HG03060 (cell line): ENCODE measurements around the gene RERG.

Experiments
- ATAC-seq: cut with Tn5 transposase; IDR thresholded peaks from one replicate; pipeline ENCODE4 v1.9.1; 2021; ENCODE audit warnings: low read depth, moderate number of reproducible peaks; ENCODE audit not compliant: unreplicated experiment

Gene RERG

GRCh38 chr12:15222219-15222618 is 1.0 kb upstream of the RERG start:
- no peak for ATAC-seq

DNA sequence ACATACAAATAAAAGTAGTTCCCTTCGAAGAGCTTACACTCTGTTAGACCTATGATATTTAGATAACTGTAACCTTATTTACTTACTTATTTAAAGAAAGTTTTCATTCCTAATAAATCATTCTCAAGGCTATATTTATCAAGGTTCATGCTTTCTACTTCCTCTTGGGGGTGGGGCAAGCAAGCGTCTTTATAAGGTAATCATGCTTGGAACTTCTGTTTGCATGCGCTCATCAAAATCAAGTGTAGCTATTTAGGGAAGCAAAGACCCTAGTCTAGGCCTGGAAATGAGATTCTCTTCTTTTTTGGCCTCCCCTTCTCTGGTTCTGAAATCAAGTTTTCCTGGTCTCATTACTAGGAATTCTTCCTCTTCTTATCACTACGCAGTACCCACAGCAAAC is 766 bp downstream of the RERG start:
- no peak for ATAC-seq

DNA sequence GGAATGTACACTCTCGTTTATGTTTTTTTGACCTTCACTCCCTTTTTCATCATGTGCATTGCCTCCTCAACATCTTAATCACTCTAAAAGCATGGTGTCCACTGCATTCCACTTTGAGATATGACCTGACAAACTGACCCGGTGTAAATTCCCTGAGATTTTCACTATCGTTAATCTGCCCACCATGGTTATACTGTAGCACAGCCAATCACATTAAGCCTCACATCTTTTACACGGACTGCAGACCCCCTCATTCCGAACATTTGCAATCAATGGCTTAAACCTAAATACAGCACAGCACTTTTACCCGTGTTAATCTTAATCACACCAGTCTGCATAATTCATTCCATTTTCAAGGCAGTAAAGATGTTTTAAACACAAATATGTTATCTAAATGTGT is 2.4 kb downstream of the RERG start:
- no peak for ATAC-seq

- no peak for ATAC-seq
Observed at GRCh38 chr12:15216036-15216889, 5.0 kb downstream of the RERG start.

DNA sequence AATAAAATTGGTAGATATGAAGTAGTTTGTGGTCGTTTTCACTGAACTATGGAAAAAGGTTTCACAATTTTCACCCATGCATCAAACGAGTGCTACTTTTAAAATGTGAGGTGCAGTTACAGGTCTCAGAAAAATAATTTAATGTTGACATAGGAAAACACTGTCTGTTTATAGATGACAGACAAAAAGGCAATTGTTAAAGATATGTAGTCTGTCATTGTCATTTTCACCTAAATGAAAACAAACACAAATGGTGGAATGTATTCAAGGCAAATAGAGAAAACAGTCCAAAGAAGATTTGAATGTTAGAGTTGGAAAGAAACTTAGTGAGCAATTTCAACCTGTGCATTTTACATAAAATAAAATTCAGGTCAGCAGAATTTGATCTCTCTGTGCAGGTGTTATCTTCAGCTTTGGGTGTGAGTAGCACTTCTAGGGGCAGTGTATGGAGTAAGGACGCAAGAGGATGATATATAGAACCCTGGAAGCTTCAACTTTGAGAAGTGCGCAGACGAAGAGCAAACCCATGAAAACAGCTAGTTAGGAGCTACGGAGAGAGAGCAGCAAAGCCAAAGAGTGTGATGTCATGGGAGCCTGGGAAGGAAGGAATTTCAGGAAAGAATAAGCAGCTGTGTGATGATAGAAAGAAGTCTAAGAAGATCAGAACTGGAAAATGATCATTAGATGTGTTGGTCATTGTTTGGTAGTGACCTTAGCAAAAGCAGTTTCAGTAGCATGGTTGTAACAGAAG is 6.2 kb downstream of the RERG start:
- ATAC-seq = no peak

- no peak for ATAC-seq
Observed at GRCh38 chr12:15212930-15213329, 8.3 kb downstream of the RERG start.

DNA sequence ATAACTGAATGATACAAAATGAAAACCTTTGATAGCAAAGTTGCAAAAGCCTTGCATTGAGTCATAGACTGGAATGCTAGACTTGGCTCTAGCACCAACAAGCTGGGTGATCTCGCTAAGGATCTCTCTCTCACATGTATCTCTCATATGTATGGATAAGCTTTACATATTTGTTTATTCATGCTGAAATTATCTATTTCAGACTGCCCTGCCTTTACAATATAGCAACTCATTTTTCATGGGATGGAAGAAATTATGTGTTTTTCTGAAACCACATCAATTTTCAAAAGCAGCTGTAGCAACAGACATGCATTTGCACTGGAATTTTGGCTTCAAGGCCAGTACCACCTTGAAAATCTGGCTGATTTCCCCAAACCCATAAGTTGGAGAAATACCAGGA is 11.4 kb downstream of the RERG start:
- no peak for ATAC-seq

DNA sequence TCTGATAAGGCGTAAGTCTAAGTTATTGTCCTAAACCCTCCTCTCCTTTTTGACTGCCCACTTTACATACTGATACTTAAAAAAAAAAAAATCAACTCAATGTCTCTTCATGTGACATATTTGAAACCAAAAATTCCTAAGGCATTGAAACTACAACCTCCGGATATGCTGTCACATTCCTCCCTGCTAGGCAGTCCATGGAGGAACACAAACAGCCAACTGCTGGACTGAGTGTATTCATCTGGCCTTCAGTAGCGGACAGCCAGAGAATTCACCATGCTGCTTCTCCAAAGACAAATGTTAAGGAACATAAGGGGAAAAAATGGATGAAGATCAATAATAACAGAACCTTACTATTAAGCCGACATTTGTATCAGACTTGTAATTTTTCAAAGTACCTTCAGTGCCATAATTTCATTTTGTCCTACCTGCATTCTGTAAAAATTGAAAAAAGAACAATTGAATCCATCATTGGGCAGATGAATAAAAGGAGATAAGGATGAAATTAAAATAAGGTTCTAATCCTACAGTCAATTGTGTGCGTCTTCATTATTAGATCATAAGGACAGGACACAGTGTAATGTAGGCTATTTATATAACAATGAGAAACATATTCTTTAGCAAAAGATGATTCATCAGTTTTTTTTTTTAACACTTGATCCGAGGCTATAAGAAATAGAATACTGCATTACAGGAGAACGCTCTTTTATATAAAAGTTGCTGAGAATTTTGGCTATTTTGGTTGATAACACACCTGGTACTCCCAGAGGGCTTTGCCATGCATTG is 12.2 kb downstream of the RERG start:
- no peak for ATAC-seq

GRCh38 chr12:15208140-15208539 is 13.1 kb downstream of the RERG start:
- ATAC-seq = no peak

DNA sequence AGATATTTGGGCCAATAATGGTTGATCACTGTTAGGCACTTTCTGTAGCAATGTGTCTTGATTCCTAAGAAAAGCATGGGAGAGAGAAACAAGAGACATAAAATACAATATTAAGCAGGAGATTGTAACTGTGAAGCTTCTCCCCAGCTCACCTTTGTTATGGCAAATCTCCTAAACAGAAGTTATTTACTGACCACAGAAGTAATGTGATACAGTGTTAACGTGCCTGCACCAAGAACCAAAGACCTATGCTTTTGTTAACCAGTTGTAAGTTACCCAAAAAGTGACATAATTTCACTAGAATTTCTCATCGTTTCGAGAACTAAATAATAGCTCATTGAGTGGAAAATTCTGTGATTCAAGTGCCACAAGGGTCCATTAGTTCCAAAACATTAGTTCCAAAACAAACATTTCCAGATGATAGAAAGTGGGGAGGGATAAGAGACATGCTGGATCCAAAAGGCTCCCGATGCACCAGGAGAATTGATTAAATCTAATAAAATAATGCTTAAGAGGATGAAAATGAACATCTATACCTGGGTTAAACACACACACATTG is 14.3 kb downstream of the RERG start:
- ATAC-seq = no peak

DNA sequence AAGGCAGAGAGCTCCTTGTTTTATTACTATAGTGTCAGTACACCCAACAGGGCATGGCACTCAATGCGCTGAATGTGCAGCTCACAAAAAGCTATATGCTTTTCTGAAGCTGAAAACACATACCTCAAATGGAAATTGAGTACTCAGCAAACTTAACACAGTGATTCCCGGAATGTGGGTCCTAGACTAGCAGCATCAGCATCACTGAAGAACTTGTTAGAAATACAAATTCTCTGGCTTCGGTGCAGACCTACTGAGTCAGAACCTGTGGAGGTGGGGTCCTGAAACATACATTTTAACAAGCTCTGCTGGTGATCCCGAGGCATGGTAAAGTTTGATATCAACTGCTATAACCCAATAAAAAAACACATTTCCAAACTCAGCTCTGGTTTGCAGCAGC is 14.9 kb downstream of the RERG start:
- no peak for ATAC-seq

DNA sequence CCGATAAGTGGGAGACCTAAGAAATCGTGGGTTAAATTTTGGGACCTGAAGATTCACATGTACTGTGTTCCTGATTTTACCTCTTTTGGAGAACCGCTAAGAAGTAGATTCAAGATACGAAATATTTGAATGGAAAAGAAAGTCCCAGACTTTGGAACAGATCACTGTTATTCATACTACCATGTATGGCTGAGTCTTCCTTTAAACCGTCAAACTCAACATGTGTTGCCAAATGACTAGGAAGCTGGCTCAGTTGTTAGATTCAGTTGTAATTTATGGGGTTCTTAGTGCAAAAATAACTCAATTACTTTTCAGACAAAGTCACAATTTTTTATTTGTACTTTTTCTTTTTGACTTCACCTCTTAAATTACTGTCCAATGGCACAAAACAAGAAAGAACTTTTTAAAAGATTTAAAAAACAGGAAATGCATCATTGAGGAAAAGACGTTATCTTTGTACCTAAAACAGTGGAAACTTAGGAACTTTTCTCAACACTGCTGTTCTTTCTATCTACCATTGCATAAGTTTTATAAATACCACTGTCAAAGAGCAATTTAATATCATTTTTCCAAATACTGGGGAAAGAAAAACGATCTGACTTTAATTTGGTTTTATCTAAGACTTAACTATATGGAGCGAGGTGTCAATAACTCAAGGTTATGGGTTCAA is 15.7 kb downstream of the RERG start:
- no peak for ATAC-seq

DNA sequence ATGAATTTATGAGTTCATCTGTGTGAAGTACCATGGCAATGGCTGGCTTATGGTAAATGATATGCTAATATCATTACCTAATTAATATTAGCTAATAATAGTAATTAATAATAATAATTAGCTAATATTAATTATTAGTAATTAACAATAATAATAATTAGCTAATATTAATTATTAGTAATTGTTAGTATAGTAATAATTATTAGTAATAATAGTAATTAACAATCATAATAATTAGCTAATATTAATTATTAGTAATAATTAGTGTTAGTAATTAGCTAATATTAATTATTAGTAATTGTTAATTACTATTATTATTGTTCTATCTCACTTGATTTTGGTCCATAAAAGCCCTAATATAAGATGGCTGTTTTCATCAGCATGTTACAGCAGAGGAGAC is 19.8 kb downstream of the RERG start:
- no peak for ATAC-seq

DNA sequence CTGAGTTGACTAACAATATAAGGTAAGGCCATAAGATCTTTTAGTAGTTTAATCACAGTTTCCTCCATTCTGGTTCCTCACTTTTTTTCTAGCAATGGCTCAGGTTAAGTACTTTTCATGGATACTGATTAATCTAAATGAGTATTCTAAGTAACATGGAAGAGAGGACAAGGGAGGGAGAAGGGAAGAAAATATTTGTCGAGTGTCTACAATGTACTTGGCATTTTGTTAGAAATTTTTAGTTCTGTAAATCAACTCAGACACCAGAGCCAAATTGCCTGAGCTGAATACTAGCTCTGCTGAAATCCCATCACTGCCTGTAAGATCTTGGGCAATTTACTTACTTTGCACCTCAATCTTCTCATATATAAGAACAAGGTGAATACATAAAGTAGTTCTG is 20.2 kb downstream of the RERG start:
- ATAC-seq = no peak

- ATAC-seq = no peak
Observed at GRCh38 chr12:15200641-15201040, 20.6 kb downstream of the RERG start.

DNA sequence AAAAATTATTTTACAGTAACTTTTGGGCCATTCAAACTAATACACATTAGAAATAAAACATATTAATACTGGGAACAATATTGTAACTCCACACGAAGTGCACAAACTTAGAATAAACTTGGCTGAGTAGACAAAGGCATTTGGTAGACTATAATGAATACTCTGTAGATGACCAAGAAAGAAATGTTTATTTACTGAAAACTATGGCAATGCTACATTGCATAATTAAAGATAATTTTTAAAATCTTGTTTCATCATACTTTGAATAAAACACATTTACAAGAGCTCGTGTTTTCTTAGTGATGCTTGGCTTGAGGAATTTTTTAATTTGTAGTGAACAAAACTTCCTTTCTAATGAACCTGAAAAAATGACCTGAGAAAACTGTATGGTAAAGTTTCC is 21.3 kb downstream of the RERG start:
- no peak for ATAC-seq

DNA sequence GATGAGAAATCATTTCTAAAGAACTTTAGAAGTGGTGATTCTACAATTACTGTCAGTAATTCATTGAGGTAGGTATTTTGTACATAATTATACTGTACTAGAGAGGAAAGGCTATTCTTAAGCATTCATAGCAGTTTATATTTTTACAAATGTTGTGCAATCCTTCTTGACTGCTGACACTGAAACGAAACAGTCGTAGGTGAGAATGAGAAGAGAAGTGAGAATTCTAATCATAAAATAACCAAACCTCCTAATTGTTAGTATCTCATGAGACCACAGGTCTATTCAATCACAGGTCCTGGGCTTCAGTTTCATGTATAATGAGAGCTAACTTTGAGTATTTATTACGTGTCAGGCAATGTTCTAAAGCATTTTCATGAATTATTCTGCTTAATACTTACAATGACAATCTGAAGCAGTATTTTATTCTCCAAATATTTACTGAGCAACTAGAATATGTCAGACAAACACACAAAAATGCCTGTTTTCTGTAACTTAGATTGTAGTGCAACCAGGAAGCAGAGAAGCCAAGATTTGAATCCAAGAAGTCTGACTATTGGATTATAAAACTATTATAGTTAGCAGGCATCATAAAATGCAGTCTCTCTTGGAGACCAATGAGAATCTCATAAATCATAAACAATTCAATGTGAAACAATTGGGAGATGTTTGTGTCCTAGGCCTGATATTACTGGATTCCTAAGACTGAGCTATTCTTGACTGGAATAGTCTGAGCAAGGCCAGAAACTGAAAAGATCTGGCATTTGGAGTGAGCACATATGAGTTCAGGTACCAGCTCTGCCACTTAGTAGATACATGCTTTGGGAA is 24.3 kb downstream of the RERG start:
- ATAC-seq = no peak

DNA sequence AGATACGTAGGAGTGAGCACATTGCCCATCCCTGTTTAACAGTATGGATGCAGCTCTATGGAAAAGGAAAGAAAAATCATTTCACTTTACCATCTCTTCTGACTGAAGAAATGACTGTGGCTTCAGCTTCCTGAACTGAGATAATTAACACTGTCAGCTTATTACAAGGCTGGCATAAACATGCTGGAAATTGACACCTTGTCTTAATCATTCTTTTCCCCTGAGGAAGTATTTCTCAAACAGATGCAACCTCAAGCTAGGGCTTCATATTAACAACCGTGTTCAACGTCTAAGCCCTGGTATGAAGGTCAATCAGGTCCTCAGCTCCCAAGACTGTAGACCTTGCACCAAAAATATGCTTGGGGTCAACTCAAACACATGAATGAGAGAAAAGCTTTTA is 25.0 kb downstream of the RERG start:
- no peak for ATAC-seq
